Upper lobe of right lung (tissue), 1 donor: ENCODE results near the gene OPCML. TPM values are rescaled to one million over a fixed set of nuclear protein-coding genes. Genes with fewer than 3 reads are reported as not detected.

Experiments
- ATAC-seq: fragments of 200-7000 bp; cut with Tn5 transposase; one replicate; pipeline ENCODE4 v1.9.1; 2020; ENCODE audit warnings: mild to moderate bottlenecking, moderate library complexity
- DNase-seq: peaks from one replicate; pipeline ENCODE4 v3.0.0-alpha.2; 2020
- H3K27ac ChIP-seq: fragments of 200-600 bp; one replicate; pipeline ENCODE4 v1.8.0; 2022
- H3K27me3 ChIP-seq: fragments of 200-600 bp; one replicate; pipeline ENCODE4 v1.8.0; 2022; ENCODE audit warnings: mild to moderate bottlenecking
- H3K36me3 ChIP-seq: fragments of 200-600 bp; one replicate; pipeline ENCODE4 v1.8.0; 2022
- H3K4me1 ChIP-seq: fragments of 200-600 bp; one replicate; pipeline ENCODE4 v1.8.0; 2022
- H3K4me3 ChIP-seq: fragments of 200-600 bp; one replicate; pipeline ENCODE4 v1.8.0; 2022; ENCODE audit warnings: mild to moderate bottlenecking
- H3K9me3 ChIP-seq: fragments of 200-600 bp; one replicate; pipeline ENCODE4 v1.8.0; 2022
- CTCF ChIP-seq: fragments of 200-600 bp; IDR thresholded peaks from one replicate; pipeline ENCODE4 v1.8.0; 2022; ENCODE audit warnings: antibody characterized with exemption
- intact Hi-C: fragments of 100-400 bp; cut with DNase I; formaldehyde crosslinking; loops from one replicate; pipeline ENCODE4 v1.11.0; 2022
- total RNA-seq: library from RNA; stranded (reverse); fragmentation: NEBNext Ultra II Directional; extraction: Animal tissue kit (Norgen Biotek cat#: 25700); gene quantifications from one replicate; pipeline ENCODE4 v1.2.1, GENCODE V29; 2021
- donor health status: DM: no; HTN: yes; CAD: no; lungs with severe emphysema.

OPCML gene
- total RNA-seq, 1 donor from 2014 or later: not detected

- TF ChIP-seq CTCF: no peak
- H3K27ac ChIP-seq: no peak overlapping the region
- no peak overlapping the region for H3K4me3 ChIP-seq
- no peaks in the 10 kb centered on the region for H3K27me3 ChIP-seq
- H3K36me3 ChIP-seq: no peaks in the 10 kb centered on the region
- no peaks in the 10 kb centered on the region for H3K4me1 ChIP-seq
- no peak for DNase-seq
- intact Hi-C loops: no loop called here
- no peaks in the 10 kb centered on the region for H3K9me3 ChIP-seq
- ATAC-seq: no peak
These were observed 893.9 kb downstream of the OPCML start for GRCh38 chr11:132638423-132638822.

GRCh38 chr11:132636523-132636922 is 895.8 kb downstream of the OPCML start:
- TF ChIP-seq CTCF: no peak
- DNase-seq (no peak), ATAC-seq (no peak)
- Histone ChIP-seq H3K27ac (no peak overlapping the region), H3K4me3 (no peak overlapping the region), H3K27me3 (no peaks in the 10 kb centered on the region), H3K36me3 (no peaks in the 10 kb centered on the region), H3K4me1 (no peaks in the 10 kb centered on the region), H3K9me3 (no peaks in the 10 kb centered on the region)
- intact Hi-C loops: no loop called here

DNA sequence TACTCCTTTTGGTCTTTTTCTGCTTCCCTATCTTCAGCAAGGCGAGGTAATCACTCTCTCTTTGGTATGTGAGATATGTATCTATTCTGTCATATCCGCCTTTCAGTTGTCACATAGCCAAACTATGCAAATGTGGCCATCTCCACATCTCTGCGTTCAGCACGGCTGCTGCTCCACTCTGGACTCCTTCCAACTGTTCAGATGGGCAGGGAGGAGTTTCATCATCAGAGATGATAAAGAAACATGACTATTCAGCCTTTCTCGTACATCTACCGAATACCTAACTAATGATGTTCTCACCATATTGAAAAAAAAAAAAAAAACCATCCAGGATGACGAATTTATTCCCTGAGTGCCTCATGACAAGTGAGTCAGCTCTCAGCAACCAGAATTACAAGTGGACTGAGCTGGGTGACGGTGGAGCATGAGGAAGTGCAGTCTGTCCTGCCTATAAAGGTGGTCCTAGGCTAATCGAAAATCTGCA is 899.6 kb downstream of the OPCML start:
- no peaks in the 10 kb centered on the region for H3K4me1 ChIP-seq
- no peaks in the 10 kb centered on the region for H3K9me3 ChIP-seq
- TF ChIP-seq CTCF: no peak
- DNase-seq (no peak), ATAC-seq (no peak)
- H3K27ac ChIP-seq: no peak overlapping the region
- H3K36me3 ChIP-seq: no peaks in the 10 kb centered on the region
- H3K27me3 ChIP-seq: no peaks in the 10 kb centered on the region
- intact Hi-C loops: no loop called here
- H3K4me3 ChIP-seq: no peak overlapping the region

GRCh38 chr11:132631989-132632388 is 900.3 kb downstream of the OPCML start:
- TF ChIP-seq CTCF: no peak
- Histone ChIP-seq H3K4me3 (no peak overlapping the region), H3K9me3 (no peaks in the 10 kb centered on the region), H3K27ac (no peak overlapping the region), H3K4me1 (no peaks in the 10 kb centered on the region), H3K36me3 (no peaks in the 10 kb centered on the region), H3K27me3 (no peaks in the 10 kb centered on the region)
- ATAC-seq: no peak
- DNase-seq: no peak
- intact Hi-C loops: no loop called here

GRCh38 chr11:132627981-132628380 is 904.3 kb downstream of the OPCML start:
- Histone ChIP-seq H3K27ac (no peak overlapping the region), H3K4me1 (no peaks in the 10 kb centered on the region), H3K4me3 (no peak overlapping the region), H3K9me3 (no peaks in the 10 kb centered on the region), H3K27me3 (no peaks in the 10 kb centered on the region), H3K36me3 (no peaks in the 10 kb centered on the region)
- no peak for TF ChIP-seq CTCF
- DNase-seq: no peak
- intact Hi-C loops: no loop called here
- no peak for ATAC-seq

- no peak for TF ChIP-seq CTCF
- ATAC-seq (no peak), DNase-seq (no peak)
- H3K9me3 ChIP-seq: no peaks in the 10 kb centered on the region
- no peaks in the 10 kb centered on the region for H3K36me3 ChIP-seq
- H3K27me3 ChIP-seq: no peaks in the 10 kb centered on the region
- intact Hi-C loops: no loop called here
- H3K27ac ChIP-seq: no peak overlapping the region
- H3K4me1 ChIP-seq: no peaks in the 10 kb centered on the region
- no peak overlapping the region for H3K4me3 ChIP-seq
These were observed 905.9 kb downstream of the OPCML start for GRCh38 chr11:132626446-132626845.
